Thymus (tissue), 11 donors: Measurements from ENCODE around the gene SEC14L6. TPM values are rescaled to one million over a fixed set of nuclear protein-coding genes. Genes with fewer than 3 reads are reported as not detected.

Experiments
- DNase-seq, 9 donors: peaks; one replicate each; pipeline ENCODE4 v3.0.0-alpha.2; 2013; ENCODE audit warnings: low spot score in 9 of 9, low read depth in 6 of 9, missing footprints in 1 of 9
- H3K27ac ChIP-seq, 2 donors: one replicate each; pipeline ENCODE4 v1.5.1; 2013; ENCODE audit warnings: control low read depth in 1 of 2, low read depth in 1 of 2, low read length in 1 of 2, mild to moderate bottlenecking in 1 of 2, moderate library complexity in 1 of 2
- H3K27me3 ChIP-seq, 2 donors: one replicate each; pipeline ENCODE4 v1.5.1; 2013; ENCODE audit warnings: low read length in 1 of 2; ENCODE audit not compliant: control insufficient read depth in 2 of 2, insufficient read depth in 1 of 2
- H3K36me3 ChIP-seq, 2 donors: one replicate each; pipeline ENCODE4 v1.5.1; 2013; ENCODE audit warnings: low read length in 1 of 2, mild to moderate bottlenecking in 1 of 2, moderate library complexity in 1 of 2; ENCODE audit not compliant: control insufficient read depth in 2 of 2, insufficient read depth in 2 of 2
- H3K4me1 ChIP-seq, 2 donors: one replicate each; pipeline ENCODE4 v1.5.1; 2013; ENCODE audit warnings: low read length in 2 of 2; ENCODE audit not compliant: control insufficient read depth in 2 of 2, insufficient read depth in 2 of 2
- H3K4me3 ChIP-seq, 2 donors: one replicate each; pipeline ENCODE4 v1.5.1; 2013; ENCODE audit warnings: low read length in 2 of 2, control low read depth in 1 of 2, mild to moderate bottlenecking in 1 of 2
- H3K9me3 ChIP-seq, 2 donors: one replicate each; pipeline ENCODE4 v1.5.1; 2013; ENCODE audit warnings: low read length in 1 of 2, mild to moderate bottlenecking in 1 of 2; ENCODE audit not compliant: control insufficient read depth in 2 of 2, insufficient read depth in 1 of 2
- WGBS: extraction: QIAGEN DNeasy Blood & Tissue Kit; methylation state at CpG from one replicate; pipeline ENCODE4 v1.1.7; 2013; 5-methylcytosine and 5-hydroxymethylcytosine counted together
- polyA plus RNA-seq: library from polyadenylated mRNA; stranded (reverse); fragments of 200-250 nt; gene quantifications from one replicate; pipeline ENCODE4 v1.2.3, GENCODE V29; 2013
- total RNA-seq: library from RNA; stranded (reverse); fragments of 120-200 nt; gene quantifications from one replicate; pipeline ENCODE4 v1.2.4, GENCODE V29; 2013
- donor health status: healthy.

SEC14L6 gene
- total and polyA plus RNA-seq, 2 donors, result 0.24 to 0.39 TPM

DNA sequence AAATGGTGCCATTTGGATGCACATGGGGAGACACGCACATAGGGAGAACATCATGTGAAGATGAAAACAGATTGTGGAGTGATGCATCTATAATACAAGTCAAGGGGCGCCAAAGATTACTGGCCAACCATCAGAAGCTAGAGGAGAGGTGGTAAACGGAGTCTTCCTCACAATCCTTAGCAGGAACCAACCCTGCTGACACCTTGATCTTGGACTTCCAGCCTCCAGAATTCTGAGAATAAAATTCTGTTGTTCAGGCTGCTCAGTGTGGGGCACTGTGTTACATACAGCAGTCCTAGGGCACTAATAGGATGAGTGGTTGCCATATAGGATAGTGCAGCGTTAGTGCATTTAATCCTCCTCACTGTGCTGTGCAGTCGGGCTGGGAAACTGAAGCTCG, 33.1 kb downstream of the SEC14L6 start:
- Histone ChIP-seq H3K4me3 (no peak overlapping the region), H3K36me3 (no peaks in the 10 kb centered on the region), H3K27me3 (peaks cover 0 to 4% of the 10 kb centered on the region in 2 donors), H3K4me1 (no peaks in the 10 kb centered on the region), H3K9me3 (no peaks in the 10 kb centered on the region), H3K27ac (no peak overlapping the region)
- no peak for DNase-seq
- WGBS, result 96% methylated on average over 6 of the region's 6 CpGs

DNA sequence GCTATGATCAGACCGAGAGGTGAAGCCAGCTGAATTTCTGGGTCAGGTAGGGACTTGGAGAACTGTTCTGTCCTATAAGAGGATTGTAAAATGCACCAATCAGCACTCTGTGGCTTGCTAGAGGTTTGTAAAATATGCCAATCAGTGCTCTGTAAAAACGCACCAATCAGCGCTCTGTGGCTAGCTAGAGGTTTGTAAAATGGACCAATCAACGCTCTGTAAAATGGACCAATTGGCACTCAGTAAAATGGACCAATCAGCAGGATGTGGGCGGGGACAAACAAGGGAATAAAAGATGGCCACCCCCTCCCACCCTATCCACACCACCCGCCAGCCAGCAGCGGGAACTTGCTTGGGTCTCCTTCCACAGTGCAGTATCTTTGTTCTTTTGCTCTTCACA, 34.6 kb downstream of the SEC14L6 start:
- H3K27me3 ChIP-seq, result peaks cover 0 to 13% of the 10 kb centered on the region in 2 donors
- whole genome bisulfite sequencing, result 94% methylated on average over 7 of the region's 7 CpGs
- no peak overlapping the region for H3K4me3 ChIP-seq
- no peaks in the 10 kb centered on the region for H3K9me3 ChIP-seq
- no peaks in the 10 kb centered on the region for H3K36me3 ChIP-seq
- H3K27ac ChIP-seq, result no peak overlapping the region
- DNase-seq, result no peak
- H3K4me1 ChIP-seq, result no peaks in the 10 kb centered on the region

DNA sequence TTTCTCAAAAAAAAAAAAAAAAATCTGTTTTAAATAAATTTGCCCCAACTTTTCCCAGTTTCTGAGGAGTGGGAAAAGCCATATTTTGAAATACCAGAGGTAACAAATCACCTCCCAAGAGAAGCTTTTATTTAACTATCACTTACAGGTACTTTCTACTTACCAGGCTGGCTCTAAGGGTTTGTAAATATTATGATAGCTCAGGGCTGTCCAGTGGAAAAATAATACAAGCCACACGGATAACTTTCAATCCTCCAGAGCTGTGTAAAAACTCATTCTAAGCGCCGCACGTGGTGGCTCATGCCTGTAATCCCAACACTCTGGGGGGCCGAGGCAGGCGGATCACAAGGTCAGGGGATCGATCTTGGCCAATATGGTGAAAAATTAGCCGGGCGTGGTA, 35.4 kb downstream of the SEC14L6 start:
- no peaks in the 10 kb centered on the region for H3K36me3 ChIP-seq
- H3K27ac ChIP-seq, result no peak overlapping the region
- 95% methylated on average over 9 of the region's 9 CpGs for WGBS

DNA sequence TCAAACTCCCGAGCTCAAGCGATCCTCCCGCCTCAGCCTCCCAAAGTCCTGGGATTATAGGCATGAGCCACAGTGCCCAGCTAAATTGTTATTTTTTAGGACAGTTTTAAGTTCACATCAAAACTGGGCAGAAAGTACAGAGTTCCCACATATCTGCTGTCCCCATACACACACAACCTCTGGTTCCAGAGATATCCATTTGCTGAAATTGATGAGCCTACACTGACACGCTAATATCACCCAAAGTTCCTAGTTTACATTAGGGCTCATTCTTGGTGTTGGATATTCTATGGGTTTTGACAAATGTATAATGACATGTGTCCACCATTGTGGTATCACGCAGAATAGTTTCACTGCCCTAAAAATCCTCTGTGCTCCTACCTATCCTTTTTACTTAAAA, 38.3 kb downstream of the SEC14L6 start:
- peaks cover 17 to 46% of the 10 kb centered on the region in 2 donors for H3K27me3 ChIP-seq
- no peak overlapping the region for H3K27ac ChIP-seq
- H3K4me3 ChIP-seq, result no peak overlapping the region
- DNase-seq, result no peak
- H3K9me3 ChIP-seq, result no peaks in the 10 kb centered on the region
- WGBS, result 97% methylated on average over 5 of the region's 5 CpGs
- H3K36me3 ChIP-seq, result no peaks in the 10 kb centered on the region
- no peaks in the 10 kb centered on the region for H3K4me1 ChIP-seq

More for the DNA sequence above, 35.4 kb downstream of the SEC14L6 start:
- no peaks in the 10 kb centered on the region for H3K4me1 ChIP-seq
- DNase-seq, result no peak
- H3K4me3 ChIP-seq, result no peak overlapping the region
- no peaks in the 10 kb centered on the region for H3K9me3 ChIP-seq
- peaks cover 3 to 21% of the 10 kb centered on the region in 2 donors for H3K27me3 ChIP-seq

DNA sequence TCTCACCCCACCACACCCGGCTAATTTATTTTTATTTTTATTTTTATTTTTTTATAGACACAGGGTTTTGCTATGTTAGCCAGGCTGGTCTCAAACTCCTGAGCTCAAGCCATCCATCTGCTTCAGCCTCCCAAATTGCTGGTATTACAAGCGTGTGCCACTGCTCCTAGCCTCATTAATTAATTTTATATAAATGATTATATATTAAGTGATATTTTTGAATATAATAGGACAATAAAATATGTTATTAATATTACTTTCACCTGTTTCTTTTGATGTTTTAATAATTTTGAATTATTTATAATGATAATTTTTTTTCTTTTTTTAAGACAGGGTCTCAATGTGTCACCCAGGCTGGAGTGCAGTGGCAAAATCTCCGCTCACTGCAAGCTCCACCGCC, 38.9 kb downstream of the SEC14L6 start:
- peaks cover 17 to 50% of the 10 kb centered on the region in 2 donors for H3K27me3 ChIP-seq
- no peaks in the 10 kb centered on the region for H3K9me3 ChIP-seq
- H3K27ac ChIP-seq, result no peak overlapping the region
- no peak overlapping the region for H3K4me3 ChIP-seq
- H3K36me3 ChIP-seq, result no peaks in the 10 kb centered on the region
- DNase-seq, result no peak
- WGBS, result 92% methylated on average over 4 of the region's 4 CpGs
- H3K4me1 ChIP-seq, result no peaks in the 10 kb centered on the region

DNA sequence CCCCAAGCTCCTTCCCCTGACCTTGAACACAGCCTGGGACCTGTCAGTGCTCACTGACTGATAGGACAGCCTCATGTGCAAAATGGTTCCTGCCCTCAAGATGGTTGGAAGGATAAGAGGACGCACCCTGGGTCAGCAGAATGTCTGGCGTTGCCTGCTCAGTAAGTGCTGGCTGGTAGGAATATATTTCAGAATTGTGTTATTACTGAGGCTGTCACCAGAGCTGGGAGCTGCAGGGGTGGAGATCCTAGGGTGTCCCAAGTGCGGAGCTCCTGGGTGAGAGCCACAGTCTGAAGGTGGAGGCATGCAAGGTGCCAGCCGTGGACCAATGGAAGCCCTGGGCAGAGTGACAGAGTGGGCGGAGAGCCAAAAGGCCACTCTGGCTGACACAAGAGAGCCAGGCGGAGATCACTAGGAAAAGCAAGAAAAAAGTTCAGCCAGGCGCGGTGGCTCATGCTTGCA, 40.0 kb downstream of the SEC14L6 start:
- no peak for DNase-seq
- Histone ChIP-seq H3K4me3 (no peak overlapping the region), H3K27ac (no peak overlapping the region), H3K27me3 (peaks cover 17 to 52% of the 10 kb centered on the region in 2 donors), H3K4me1 (no peaks in the 10 kb centered on the region), H3K9me3 (no peaks in the 10 kb centered on the region), H3K36me3 (no peaks in the 10 kb centered on the region)
- 92% methylated on average over 8 of the region's 8 CpGs for WGBS

DNA sequence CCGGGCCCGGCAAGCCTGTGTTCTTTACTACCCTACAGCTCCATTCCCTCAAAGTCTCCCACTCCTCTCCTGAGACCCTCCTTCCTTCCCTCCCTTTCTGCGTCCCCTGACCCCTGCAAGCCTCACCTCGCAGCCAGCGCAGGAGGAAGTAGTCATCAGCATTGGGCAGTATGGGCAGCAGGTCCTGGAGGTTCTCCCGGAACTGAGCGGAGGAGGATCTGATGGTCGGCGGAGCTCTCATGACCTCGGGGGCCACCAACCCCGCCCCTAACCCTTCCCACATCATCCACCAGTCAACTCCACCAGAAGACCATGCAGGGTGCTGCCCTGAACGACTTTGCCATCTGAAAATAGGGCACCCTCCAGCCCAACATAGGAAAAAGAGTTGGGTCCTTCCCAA, 43.0 kb downstream of the SEC14L6 start:
- 89% methylated on average over 12 of the region's 12 CpGs for WGBS

DNA sequence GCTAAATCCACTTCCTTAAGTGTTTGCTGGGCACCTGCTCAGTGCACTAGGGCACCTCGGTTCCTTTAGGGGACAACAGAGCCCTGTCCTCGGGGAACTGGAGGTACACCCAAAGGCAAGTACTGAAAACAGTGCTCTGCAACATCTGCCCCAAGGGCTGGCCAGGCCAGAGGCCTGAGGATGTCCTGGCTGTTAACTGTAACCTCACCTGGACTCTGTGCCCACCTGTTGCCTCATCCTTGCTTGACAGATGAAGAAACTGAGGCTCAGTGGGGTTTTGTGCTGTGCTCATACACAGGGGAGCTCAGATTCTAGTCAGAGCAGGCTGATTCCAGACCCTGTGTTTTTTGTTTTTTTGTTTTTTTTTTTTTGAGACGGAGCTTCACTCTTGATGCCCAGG, 43.6 kb downstream of the SEC14L6 start:
- H3K27me3 ChIP-seq, result peaks cover 17 to 50% of the 10 kb centered on the region in 2 donors

More for the DNA sequence above, 43.0 kb downstream of the SEC14L6 start:
- Histone ChIP-seq H3K36me3 (no peaks in the 10 kb centered on the region), H3K9me3 (no peaks in the 10 kb centered on the region), H3K27ac (no peak overlapping the region), H3K4me1 (no peaks in the 10 kb centered on the region), H3K4me3 (no peak overlapping the region), H3K27me3 (peaks cover 17 to 53% of the 10 kb centered on the region in 2 donors)
- DNase-seq, result no peak

DNA sequence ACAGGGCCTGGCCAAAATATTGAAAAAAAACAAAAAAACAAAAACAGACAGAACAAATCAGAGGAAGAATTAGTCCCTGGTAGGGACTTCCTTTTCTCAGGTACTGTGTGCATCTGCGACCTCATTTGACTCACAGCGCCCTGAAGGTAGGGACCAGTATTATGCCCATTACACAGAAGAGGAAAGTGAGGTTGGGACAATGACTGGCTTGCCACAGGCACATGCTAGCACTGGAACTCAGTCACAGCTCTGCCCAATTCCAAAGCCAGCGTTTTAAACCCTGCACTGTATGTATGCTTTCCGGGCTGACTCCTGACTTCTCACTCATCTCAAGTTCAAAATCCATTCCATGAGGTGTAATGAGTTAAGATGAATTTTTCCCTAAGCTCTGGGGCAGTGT, 44.4 kb downstream of the SEC14L6 start:
- WGBS, result 84% methylated on average over 4 of the region's 4 CpGs
- no peak for DNase-seq
- Histone ChIP-seq H3K4me3 (no peak overlapping the region), H3K27ac (no peak overlapping the region), H3K27me3 (peaks cover 17 to 45% of the 10 kb centered on the region in 2 donors), H3K4me1 (no peaks in the 10 kb centered on the region), H3K9me3 (no peaks in the 10 kb centered on the region), H3K36me3 (no peaks in the 10 kb centered on the region)

More for the DNA sequence above, 43.6 kb downstream of the SEC14L6 start:
- WGBS, result 83% methylated on average over 3 of the region's 3 CpGs
- DNase-seq, result no peak
- H3K36me3 ChIP-seq, result no peaks in the 10 kb centered on the region
- H3K4me3 ChIP-seq, result no peak overlapping the region
- H3K4me1 ChIP-seq, result no peaks in the 10 kb centered on the region
- H3K9me3 ChIP-seq, result no peaks in the 10 kb centered on the region
- no peak overlapping the region for H3K27ac ChIP-seq

DNA sequence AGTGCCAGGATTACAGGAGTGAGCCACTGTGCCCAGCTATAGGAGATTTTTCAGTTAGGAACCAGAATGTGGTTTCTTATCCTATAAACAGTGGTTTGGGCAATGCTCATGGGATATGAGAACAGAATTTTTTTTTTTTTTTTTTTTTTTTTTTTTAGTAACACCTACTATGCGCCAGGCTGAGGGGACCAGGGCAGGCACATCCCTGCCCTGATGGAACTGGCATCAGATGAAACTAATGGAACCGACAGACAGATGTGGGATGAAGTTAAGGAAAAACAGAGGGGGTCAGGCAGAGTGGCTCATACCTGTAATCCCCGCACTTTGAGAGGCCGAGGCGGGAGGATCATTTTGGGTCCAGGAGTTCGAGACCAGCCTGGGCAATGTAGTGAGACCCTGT, 45.9 kb downstream of the SEC14L6 start:
- H3K36me3 ChIP-seq, result no peaks in the 10 kb centered on the region
- H3K27me3 ChIP-seq, result peaks cover 13 to 31% of the 10 kb centered on the region in 2 donors
- no peak overlapping the region for H3K4me3 ChIP-seq
- H3K9me3 ChIP-seq, result no peaks in the 10 kb centered on the region
- no peak overlapping the region for H3K27ac ChIP-seq
- H3K4me1 ChIP-seq, result no peaks in the 10 kb centered on the region
- no peak for DNase-seq
- WGBS, result 96% methylated on average over 6 of the region's 6 CpGs
